ENCODE data around the gene ARID1B. TPM values are rescaled to one million over a fixed set of nuclear protein-coding genes. Genes with fewer than 3 reads are reported as not detected.

Gene ARID1B
- total RNA-seq, 1 donor from 2014 or later: 78.1 TPM

GRCh38 chr6:157227202-157228166, 450.3 kb downstream of the ARID1B start:
- H3K36me3 Mint-ChIP-seq (ENCODE audit: unreplicated experiment): no peaks in the 10 kb centered on the region
- DNase-seq (ENCODE audit: extremely low spot score, unreplicated experiment): no peak

GRCh38 chr6:157228426-157229131, 451.4 kb downstream of the ARID1B start:
- DNase-seq (ENCODE audit: extremely low spot score, unreplicated experiment): no peak
- Mint-ChIP-seq H3K27ac (ENCODE audit: unreplicated experiment) (no peak overlapping the region), H3K36me3 (ENCODE audit: unreplicated experiment) (no peaks in the 10 kb centered on the region), H3K4me1 (ENCODE audit: unreplicated experiment) (peaks cover 7% of the 10 kb centered on the region), H3K9me3 (ENCODE audit: unreplicated experiment) (no peaks in the 10 kb centered on the region), H3K27me3 (ENCODE audit: unreplicated experiment) (no peaks in the 10 kb centered on the region), H3K4me3 (ENCODE audit: unreplicated experiment) (no peak overlapping the region)
- no peak for TF ChIP-seq CTCF (IDR thresholded peaks at IDR 0.05)

More at GRCh38 chr6:157227202-157228166, 450.3 kb downstream of the ARID1B start:
- H3K27ac Mint-ChIP-seq (ENCODE audit: unreplicated experiment): no peak overlapping the region
- TF ChIP-seq CTCF (IDR thresholded peaks at IDR 0.05): peak; percentile 25
- H3K9me3 Mint-ChIP-seq (ENCODE audit: unreplicated experiment): no peaks in the 10 kb centered on the region
- peaks cover 12% of the 10 kb centered on the region for H3K4me1 Mint-ChIP-seq (ENCODE audit: unreplicated experiment)
- no peaks in the 10 kb centered on the region for H3K27me3 Mint-ChIP-seq (ENCODE audit: unreplicated experiment)
- H3K4me3 Mint-ChIP-seq (ENCODE audit: unreplicated experiment): no peak overlapping the region

GRCh38 chr6:157229132-157229618, 452.0 kb downstream of the ARID1B start:
- TF ChIP-seq CTCF (IDR thresholded peaks at IDR 0.05): no peak
- H3K27ac Mint-ChIP-seq (ENCODE audit: unreplicated experiment): no peak overlapping the region
- H3K36me3 Mint-ChIP-seq (ENCODE audit: unreplicated experiment): no peaks in the 10 kb centered on the region
- DNase-seq (ENCODE audit: extremely low spot score, unreplicated experiment): no peak
- H3K4me1 Mint-ChIP-seq (ENCODE audit: unreplicated experiment): peaks cover 9% of the 10 kb centered on the region
- no peak overlapping the region for H3K4me3 Mint-ChIP-seq (ENCODE audit: unreplicated experiment)
- no peaks in the 10 kb centered on the region for H3K9me3 Mint-ChIP-seq (ENCODE audit: unreplicated experiment)
- H3K27me3 Mint-ChIP-seq (ENCODE audit: unreplicated experiment): peaks cover 5% of the 10 kb centered on the region

GRCh38 chr6:157229713-157230112, 452.5 kb downstream of the ARID1B start:
- TF ChIP-seq CTCF (IDR thresholded peaks at IDR 0.05): no peak
- peaks cover 10% of the 10 kb centered on the region for H3K4me1 Mint-ChIP-seq (ENCODE audit: unreplicated experiment)

GRCh38 chr6:157230910-157231309, 453.7 kb downstream of the ARID1B start:
- no peak overlapping the region for H3K4me3 Mint-ChIP-seq (ENCODE audit: unreplicated experiment)
- H3K36me3 Mint-ChIP-seq (ENCODE audit: unreplicated experiment): no peaks in the 10 kb centered on the region
- TF ChIP-seq CTCF (IDR thresholded peaks at IDR 0.05): no peak
- peaks cover 17% of the 10 kb centered on the region for H3K27me3 Mint-ChIP-seq (ENCODE audit: unreplicated experiment)
- no peaks in the 10 kb centered on the region for H3K9me3 Mint-ChIP-seq (ENCODE audit: unreplicated experiment)
- DNase-seq (ENCODE audit: extremely low spot score, unreplicated experiment): no peak
- H3K4me1 Mint-ChIP-seq (ENCODE audit: unreplicated experiment): peaks cover 16% of the 10 kb centered on the region
- no peak overlapping the region for H3K27ac Mint-ChIP-seq (ENCODE audit: unreplicated experiment)

More at GRCh38 chr6:157229713-157230112, 452.5 kb downstream of the ARID1B start:
- H3K27ac Mint-ChIP-seq (ENCODE audit: unreplicated experiment): no peak overlapping the region
- H3K36me3 Mint-ChIP-seq (ENCODE audit: unreplicated experiment): no peaks in the 10 kb centered on the region
- H3K4me3 Mint-ChIP-seq (ENCODE audit: unreplicated experiment): no peak overlapping the region
- no peak for DNase-seq (ENCODE audit: extremely low spot score, unreplicated experiment)
- H3K27me3 Mint-ChIP-seq (ENCODE audit: unreplicated experiment): peaks cover 8% of the 10 kb centered on the region
- no peaks in the 10 kb centered on the region for H3K9me3 Mint-ChIP-seq (ENCODE audit: unreplicated experiment)

Data from osteocyte (in vitro differentiated cells).